OCI-LY3 (cell line): ENCODE data around the gene CACNA1C.

Experiments
- CTCF ChIP-seq: fragments of 200-600, 300-600 bp; sonication (generic); IDR thresholded peaks from 2 replicates; pipeline ENCODE4 v1.5.1; 2014; ENCODE audit warnings: antibody characterized with exemption, low read length, low read depth
- EZH2phosphoT487 ChIP-seq: fragments of 200-600 bp; shearing (Covaris generic); IDR thresholded peaks from 2 replicates; pipeline ENCODE4 v1.6.1; 2018; ENCODE audit warnings: antibody characterized with exemption, mixed run types, low read depth

- TF ChIP-seq CTCF (no peak), EZH2phosphoT487 (no peak)
Measured at GRCh38 chr12:2285462-2285861, 232.7 kb downstream of the CACNA1C start.
